IMR-90 (cell line): ENCODE results near the gene TBC1D22A.

ENCODE experiments used
- CEBPB ChIP-seq: IDR thresholded peaks from 2 replicates; pipeline ENCODE4 v1.6.1; 2012; ENCODE audit warnings: low read depth, low read length, improper control_type of control experiment
- CHD1 ChIP-seq: IDR thresholded peaks from 2 replicates; pipeline ENCODE4 v1.6.1; 2012; ENCODE audit warnings: low read depth, low read length, improper control_type of control experiment
- CTCF ChIP-seq: conservative IDR thresholded peaks from 2 replicates; pipeline ENCODE4 v1.5.1; 2012; ENCODE audit warnings: mild to moderate bottlenecking, low read depth, low read length, improper control_type of control experiment
- MXI1 ChIP-seq: IDR thresholded peaks from 2 replicates; pipeline ENCODE4 v1.6.1; 2012; ENCODE audit warnings: low read depth, mild to moderate bottlenecking, low read length, moderate library complexity, borderline replicate concordance
- POLR2A ChIP-seq: IDR thresholded peaks from 2 replicates; pipeline ENCODE4 v1.6.1; 2012; ENCODE audit warnings: mild to moderate bottlenecking, low read depth, low read length
- RAD21 ChIP-seq: IDR thresholded peaks from 2 replicates; pipeline ENCODE4 v1.6.1; 2012; ENCODE audit warnings: low read length, improper control_type of control experiment
- RCOR1 ChIP-seq: IDR thresholded peaks from 2 replicates; pipeline ENCODE4 v1.6.1; 2012; ENCODE audit warnings: mild to moderate bottlenecking, low read length, improper control_type of control experiment; ENCODE audit not compliant: insufficient replicate concordance
- RFX5 ChIP-seq: IDR thresholded peaks from 2 replicates; pipeline ENCODE4 v1.8.0; 2012; ENCODE audit warnings: low read depth, mild to moderate bottlenecking, low read length, moderate library complexity

- no peak for TF ChIP-seq POLR2A
- no peak for TF ChIP-seq RAD21
- TF ChIP-seq CTCF: no peak
- no peak for TF ChIP-seq RFX5
- no peak for TF ChIP-seq CEBPB
- no peak for TF ChIP-seq CHD1
- TF ChIP-seq MXI1: no peak
- TF ChIP-seq RCOR1: no peak
These were observed 271.8 kb downstream of the TBC1D22A start for GRCh38 chr22:47034076-47034808.
